ENCODE measurements around the gene USP6NL. TPM values are rescaled to one million over a fixed set of nuclear protein-coding genes. Genes with fewer than 3 reads are reported as not detected.
A peak's percentile ranks its signal among the peaks of the same experiment; 100 is the strongest.

USP6NL gene
- total RNA-seq, 1 donor from 2014 or later: 64.5 TPM

- Mint-ChIP-seq H3K4me3 (no peak overlapping the region), H3K4me1 (peaks cover 20% of the 10 kb centered on the region), H3K27ac (peak overlapping the region; percentile 37), H3K27me3 (no peaks in the 10 kb centered on the region), H3K9me3 (no peaks in the 10 kb centered on the region), H3K36me3 (ENCODE audit: low read depth) (peaks cover 68% of the 10 kb centered on the region)
- ATAC-seq (ENCODE audit: low read depth): no peak
- TF ChIP-seq CTCF (IDR thresholded peaks at IDR 0.05): no peak
- ChIA-PET CTCF (interaction anchor here (0.6 to 0.9 kb wide), 2 partner anchors 279 to 339 kb away, joined by 3 to 5 read pairs; no protein-coding TSS in a partner anchor), POLR2A (interaction anchor here (1.0 kb wide), 1 partner anchor 12 kb away, joined by 3 read pairs; no protein-coding TSS in a partner anchor)
- DNase-seq: no peak
- intact Hi-C loops (cut with micrococcal nuclease): loop anchor here (10.0 kb wide), 1 partner anchor 464 kb away; the partner anchor contains the start of gene CELF2
Measured at GRCh38 chr10:11478807-11479206, 132.6 kb downstream of the USP6NL start.

GRCh38 chr10:11475831-11476434 is 135.5 kb downstream of the USP6NL start:
- no peak overlapping the region for H3K27ac Mint-ChIP-seq
- no peak for TF ChIP-seq CTCF (IDR thresholded peaks at IDR 0.05)
- H3K4me3 Mint-ChIP-seq: no peak overlapping the region
- ChIA-PET POLR2A (no interaction called here), CTCF (no interaction called here)
- intact Hi-C loops (cut with micrococcal nuclease): loop anchor here (10.0 kb wide), 1 partner anchor 461 kb away; the partner anchor contains the start of gene CELF2
- no peaks in the 10 kb centered on the region for H3K9me3 Mint-ChIP-seq
- H3K27me3 Mint-ChIP-seq: no peaks in the 10 kb centered on the region
- H3K36me3 Mint-ChIP-seq (ENCODE audit: low read depth): peaks cover 65% of the 10 kb centered on the region
- peaks cover 9% of the 10 kb centered on the region for H3K4me1 Mint-ChIP-seq
- ATAC-seq (ENCODE audit: low read depth): no peak
- no peak for DNase-seq

GRCh38 chr10:11473128-11473760 is 138.2 kb downstream of the USP6NL start:
- ATAC-seq (ENCODE audit: low read depth) (no peak), DNase-seq (no peak)
- Mint-ChIP-seq H3K27ac (no peak overlapping the region), H3K4me3 (no peak overlapping the region), H3K9me3 (no peaks in the 10 kb centered on the region), H3K27me3 (no peaks in the 10 kb centered on the region), H3K4me1 (peaks cover 9% of the 10 kb centered on the region), H3K36me3 (ENCODE audit: low read depth) (peaks cover 63% of the 10 kb centered on the region)
- intact Hi-C loops (cut with micrococcal nuclease): loop anchor here (2.0 to 10.0 kb wide), 5 partner anchors 48 to 458 kb away; partner anchors contain the start of gene CELF2
- no peak for TF ChIP-seq CTCF (IDR thresholded peaks at IDR 0.05)
- ChIA-PET POLR2A (no interaction called here), CTCF (interaction anchor here (0.8 kb wide), 1 partner anchor 284 kb away, joined by 3 read pairs; no protein-coding TSS in a partner anchor)

GRCh38 chr10:11472158-11472753 is 139.2 kb downstream of the USP6NL start:
- intact Hi-C loops (cut with micrococcal nuclease): loop anchor here (1.0 to 10.0 kb wide), 7 partner anchors 38 to 457 kb away; partner anchors contain the start of gene CELF2
- DNase-seq: peak; percentile 53
- Mint-ChIP-seq H3K27me3 (no peaks in the 10 kb centered on the region), H3K27ac (peak overlapping the region; percentile 61), H3K36me3 (ENCODE audit: low read depth) (peaks cover 60% of the 10 kb centered on the region), H3K4me3 (no peak overlapping the region), H3K9me3 (no peaks in the 10 kb centered on the region), H3K4me1 (peaks cover 15% of the 10 kb centered on the region)
- ATAC-seq (ENCODE audit: low read depth): peak; percentile 95
- CTCF ChIA-PET: no interaction called here
- no peak for TF ChIP-seq CTCF (IDR thresholded peaks at IDR 0.05)
- POLR2A ChIA-PET: interaction anchor here (0.7 kb wide), 1 partner anchor 220 kb away, joined by 3 read pairs; no protein-coding TSS in a partner anchor

Measured in activated B cell treated with CpG ODN at 0.5 μM for 24 hours (primary cell).